ENCODE data around the gene VBP1.

DNA sequence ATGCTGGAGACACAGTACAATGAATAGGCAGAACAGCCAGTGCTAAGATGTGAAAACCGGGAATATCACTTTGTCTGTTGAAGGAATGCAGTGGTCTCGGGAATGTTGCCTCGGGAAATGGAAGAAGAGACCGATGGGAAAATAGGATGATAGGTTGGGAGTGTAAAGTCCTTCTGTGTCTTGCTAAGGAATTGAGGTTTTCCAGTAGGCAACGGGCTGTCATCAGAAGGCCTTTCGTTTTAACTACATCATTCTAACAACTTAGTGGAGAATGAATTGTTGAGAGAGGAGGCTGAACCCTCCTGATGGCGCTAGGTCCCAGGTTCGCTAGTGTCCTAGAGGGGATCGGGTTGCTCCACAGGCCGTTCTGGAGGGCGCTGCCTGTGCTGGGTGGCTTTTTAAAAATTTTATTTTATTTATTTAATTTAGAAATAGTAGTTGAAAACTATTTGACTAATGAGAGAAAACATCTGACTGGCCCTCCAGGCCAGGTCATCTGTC is 730 bp downstream of the VBP1 start:
- TF ChIP-seq, protein P1, sequence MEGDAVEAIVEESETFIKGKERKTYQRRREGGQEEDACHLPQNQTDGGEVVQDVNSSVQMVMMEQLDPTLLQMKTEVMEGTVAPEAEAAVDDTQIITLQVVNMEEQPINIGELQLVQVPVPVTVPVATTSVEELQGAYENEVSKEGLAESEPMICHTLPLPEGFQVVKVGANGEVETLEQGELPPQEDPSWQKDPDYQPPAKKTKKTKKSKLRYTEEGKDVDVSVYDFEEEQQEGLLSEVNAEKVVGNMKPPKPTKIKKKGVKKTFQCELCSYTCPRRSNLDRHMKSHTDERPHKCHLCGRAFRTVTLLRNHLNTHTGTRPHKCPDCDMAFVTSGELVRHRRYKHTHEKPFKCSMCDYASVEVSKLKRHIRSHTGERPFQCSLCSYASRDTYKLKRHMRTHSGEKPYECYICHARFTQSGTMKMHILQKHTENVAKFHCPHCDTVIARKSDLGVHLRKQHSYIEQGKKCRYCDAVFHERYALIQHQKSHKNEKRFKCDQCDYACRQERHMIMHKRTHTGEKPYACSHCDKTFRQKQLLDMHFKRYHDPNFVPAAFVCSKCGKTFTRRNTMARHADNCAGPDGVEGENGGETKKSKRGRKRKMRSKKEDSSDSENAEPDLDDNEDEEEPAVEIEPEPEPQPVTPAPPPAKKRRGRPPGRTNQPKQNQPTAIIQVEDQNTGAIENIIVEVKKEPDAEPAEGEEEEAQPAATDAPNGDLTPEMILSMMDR (optimal IDR thresholded peaks at IDR 0.05 in 1 of 3, IDR thresholded peaks at IDR 0.05 in 1 of 3, conservative IDR thresholded peaks at IDR 0.05 in 1 of 3; ENCODE audit: extremely low read depth in 1 of 3, insufficient read depth in 2 of 3, low read length in 3 of 3): no peak
- TF ChIP-seq EZH2 (IDR thresholded peaks at IDR 0.05; ENCODE audit: low read length): no peak

Data from keratinocyte (primary cell).